SK-N-MC (cell line): Measurements from ENCODE around the gene CACNA1C.

Experiments
- EZH2 ChIP-seq: fragments of 200-600 bp; sonication (generic); IDR thresholded peaks from one replicate; pipeline ENCODE4 v1.6.1; 2017; ENCODE audit warnings: antibody characterized with exemption
- FOXP2 ChIP-seq: optimal IDR thresholded peaks from 2 replicates; pipeline ENCODE3; 2011; ENCODE audit warnings: mild to moderate bottlenecking, moderate library complexity; ENCODE audit not compliant: insufficient read depth; ENCODE audit errors: extremely low read length, control extremely low read depth
- POLR2AphosphoS5 ChIP-seq: IDR thresholded peaks from 2 replicates; pipeline ENCODE4 v1.6.1; 2012; ENCODE audit warnings: mild to moderate bottlenecking, low read depth, low read length, borderline replicate concordance

- TF ChIP-seq POLR2AphosphoS5 (no peak), EZH2 (no peak), FOXP2 (no peak)
Measured at GRCh38 chr12:2317772-2318171, 265.0 kb downstream of the CACNA1C start.
